ENCODE data around the gene PARM1.

GRCh38 chr4:74932010-74932409, 906 bp upstream of the PARM1 start:
- TF ChIP-seq MAX (IDR thresholded peaks at IDR 0.05; ENCODE audit: low read depth): no peak
- TF ChIP-seq MXI1 (IDR thresholded peaks at IDR 0.05; ENCODE audit: low read depth, low read length): no peak
- TF ChIP-seq FOXJ3 (CRISPR knock-in tag; IDR thresholded peaks at IDR 0.05): no peak
